Measurements from ENCODE around the gene TAC3.
"Not testable (repeated sequence)": the region's sequence is repeated elsewhere in the genome, so short reads cannot be mapped to it uniquely, and the experiment has no call there.

The TAC3 gene

GRCh38 chr12:57016348-57016747 is at the start of gene TAC3:
TSS of gene TAC3 (minus strand) at chr12:57016529. CDS start at chr12:57015797, 732 bp downstream.
- no peak for DNase-seq

GRCh38 chr12:57063991-57064685 is 47.8 kb upstream of the TAC3 start:
- DNase-seq = no peak

GRCh38 chr12:57058454-57058853 is 42.1 kb upstream of the TAC3 start:
- no peak for DNase-seq

DNA sequence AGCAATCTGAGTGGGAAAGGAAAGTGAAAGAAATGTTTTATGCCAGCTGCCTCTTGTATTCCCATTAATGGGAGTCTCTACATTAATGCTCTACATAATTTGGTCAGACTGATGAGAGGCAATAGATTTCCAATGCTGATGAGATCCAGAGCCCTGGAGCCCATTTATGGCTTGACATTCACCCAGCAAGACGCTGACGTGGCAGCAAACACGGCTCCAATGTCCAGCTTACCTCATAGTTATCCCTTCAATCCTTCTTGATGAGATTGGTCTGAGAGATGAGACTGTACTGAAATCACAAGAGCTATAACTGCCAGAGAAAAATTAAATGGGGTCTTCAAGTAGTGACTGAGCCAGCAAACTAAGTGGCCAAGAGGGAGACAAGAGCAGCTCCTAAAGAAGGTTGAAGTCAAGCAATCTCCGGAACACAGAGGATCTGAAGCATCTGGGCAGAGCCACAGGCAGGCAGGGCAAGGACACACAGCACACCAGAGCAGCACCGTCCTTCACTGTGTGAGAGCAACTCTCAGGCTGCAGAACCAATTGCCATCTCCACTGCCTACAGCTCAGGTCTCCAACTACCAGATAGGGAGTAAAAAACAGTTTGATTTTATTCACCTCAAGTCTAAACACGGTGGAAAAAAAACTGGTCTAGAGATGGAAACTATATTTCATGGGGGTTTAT is 40.9 kb upstream of the TAC3 start:
- no peak for DNase-seq

DNA sequence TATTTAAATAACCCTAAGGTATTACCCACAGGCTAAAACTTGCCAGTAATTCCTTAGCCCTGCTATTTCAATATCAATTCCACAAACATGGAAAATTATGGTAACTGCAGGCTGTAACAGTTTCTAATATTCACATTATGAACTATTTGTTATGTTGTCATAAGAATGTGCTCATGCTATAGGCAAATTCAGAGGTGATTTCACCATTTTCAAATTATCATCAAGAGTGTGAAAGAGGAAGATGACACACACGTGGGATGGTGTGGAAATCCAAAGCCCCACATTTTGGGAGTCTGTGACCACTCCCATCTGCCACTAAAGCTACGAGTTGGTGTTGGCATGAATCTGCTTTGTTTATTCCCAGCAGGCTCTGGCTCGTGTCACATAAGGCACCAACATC is 39.5 kb upstream of the TAC3 start:
- no peak for DNase-seq

GRCh38 chr12:57053901-57054300 is 37.6 kb upstream of the TAC3 start:
- not testable (repeated sequence) for DNase-seq

- not testable (repeated sequence) for DNase-seq
Observed at GRCh38 chr12:57053146-57053545, 36.8 kb upstream of the TAC3 start.

DNA sequence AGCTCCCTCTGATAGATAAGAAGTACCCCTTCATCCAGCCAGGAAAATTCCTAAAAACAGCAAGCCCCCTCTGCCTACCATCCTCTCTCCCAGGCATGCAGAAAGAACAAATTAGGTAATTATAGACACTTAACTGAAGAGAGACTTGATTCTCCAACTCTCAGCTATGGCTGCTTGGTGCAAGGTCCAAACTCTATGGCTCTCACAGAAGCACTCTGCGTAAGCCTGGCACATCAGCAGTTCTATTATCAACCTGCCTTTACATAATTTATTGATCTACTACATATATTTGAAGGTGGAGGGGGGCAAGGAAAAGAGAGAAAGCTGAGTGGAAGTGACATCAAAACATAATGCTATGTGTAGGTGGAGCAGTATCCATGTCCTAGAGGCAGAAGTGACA is 34.7 kb upstream of the TAC3 start:
- DNase-seq = no peak

- DNase-seq = no peak
Observed at GRCh38 chr12:57049890-57050289, 33.6 kb upstream of the TAC3 start, which contains the start of gene MYO1A. TSS of gene MYO1A (minus strand) at chr12:57050129. CDS start at chr12:57048323, 1,806 bp downstream.

DNA sequence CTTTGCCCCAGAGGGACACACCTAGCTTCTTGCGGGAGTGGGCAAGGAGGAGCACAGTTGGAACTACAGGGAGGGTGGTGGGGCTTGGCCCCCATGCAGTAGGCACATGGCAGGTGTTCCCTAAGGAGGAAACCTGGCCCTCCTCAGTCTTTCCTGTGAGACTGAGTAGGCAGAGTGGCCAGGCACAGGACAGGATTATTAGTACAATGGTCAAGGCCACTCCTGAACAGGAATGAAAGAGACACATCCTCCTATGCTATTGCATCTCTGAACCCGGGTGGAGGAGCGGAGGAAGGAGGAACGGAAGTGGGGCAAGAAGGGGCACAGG is 32.8 kb upstream of the TAC3 start:
- no peak for DNase-seq

GRCh38 chr12:57048423-57049118 is 32.2 kb upstream of the TAC3 start:
- DNase-seq = no peak

GRCh38 chr12:57047981-57048380 is 31.7 kb upstream of the TAC3 start:
- DNase-seq = no peak

DNA sequence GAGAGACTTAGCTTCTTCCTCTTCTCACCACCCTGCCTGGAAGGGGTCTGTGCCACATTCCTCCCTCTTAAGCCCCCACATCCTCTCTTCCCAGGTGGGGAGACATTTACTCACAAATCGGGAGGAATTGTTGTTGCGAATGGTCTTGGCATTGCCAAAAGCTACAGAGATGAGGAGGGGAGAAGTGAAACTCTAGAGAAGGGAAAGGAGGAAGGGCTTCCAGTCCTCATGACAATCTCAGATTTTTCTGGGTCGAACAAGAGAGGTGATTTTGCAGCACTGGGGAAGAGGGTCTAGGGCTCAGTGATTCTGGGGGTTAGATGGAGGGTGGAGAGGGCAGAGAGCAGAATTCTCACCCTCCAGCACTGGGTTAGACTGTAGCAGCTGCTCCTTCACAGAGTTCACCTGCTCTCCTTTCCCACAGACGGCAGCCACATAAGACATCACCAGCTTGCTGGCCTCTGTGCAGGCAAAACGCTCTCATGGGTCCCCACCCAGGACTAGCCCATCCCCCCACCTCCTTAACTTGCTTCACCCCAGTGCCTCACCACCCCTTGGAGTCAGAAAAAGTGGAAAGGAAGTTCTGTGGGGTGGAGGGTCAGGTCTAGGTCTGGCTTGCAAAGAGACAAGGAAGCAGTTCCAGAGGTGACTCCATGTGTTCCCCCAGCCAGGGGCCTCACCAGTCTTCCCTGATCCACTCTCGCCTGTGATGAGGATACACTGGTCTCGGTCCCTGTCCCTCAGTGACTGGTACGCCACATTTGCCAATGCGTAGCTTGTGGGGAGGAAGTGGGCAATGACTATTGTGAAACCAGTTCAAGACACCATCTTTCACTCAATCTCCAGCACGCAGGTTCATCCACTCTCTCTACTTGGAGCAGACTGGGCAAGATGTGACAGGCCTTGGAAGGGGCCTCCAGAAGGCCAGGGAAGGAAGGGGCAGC is 30.9 kb upstream of the TAC3 start:
- DNase-seq = no peak

DNA sequence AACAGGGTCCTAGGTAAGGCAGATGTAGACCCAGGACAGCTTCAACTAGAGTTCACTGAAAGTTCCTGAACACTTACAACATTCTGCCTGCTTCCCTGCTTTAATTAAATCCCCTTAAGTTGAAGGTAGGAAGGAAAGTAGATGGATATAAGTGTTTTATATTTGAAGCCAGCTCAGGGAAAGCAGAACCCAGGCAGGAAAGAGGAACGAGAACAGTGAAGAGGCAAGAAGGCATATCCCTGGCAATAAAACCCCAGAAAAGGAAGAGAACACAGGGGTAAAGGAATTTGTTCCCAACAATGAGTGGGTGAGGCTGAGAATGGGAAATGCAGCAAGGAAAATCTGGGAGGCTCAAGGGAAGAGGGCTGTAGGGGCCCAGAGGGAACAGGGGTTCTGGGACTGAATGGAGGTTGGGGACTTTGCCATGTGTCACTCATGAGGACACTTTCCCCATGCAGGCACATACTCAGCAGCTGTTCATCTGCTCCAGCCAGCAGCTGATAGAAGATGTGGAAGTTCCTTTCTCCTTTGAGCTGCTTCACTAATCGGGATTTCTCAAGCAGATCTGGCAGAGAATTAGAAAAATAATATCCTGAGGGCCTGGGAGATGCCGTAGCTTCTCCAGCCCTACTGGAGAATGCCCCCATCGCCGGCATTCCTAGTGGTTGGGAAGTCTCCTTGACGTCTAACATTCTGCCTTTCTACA is 29.9 kb upstream of the TAC3 start:
- no peak for DNase-seq

- no peak for DNase-seq
Observed at GRCh38 chr12:57044889-57045288, 28.6 kb upstream of the TAC3 start.

GRCh38 chr12:57044468-57044867 is 28.1 kb upstream of the TAC3 start:
- DNase-seq = no peak

DNA sequence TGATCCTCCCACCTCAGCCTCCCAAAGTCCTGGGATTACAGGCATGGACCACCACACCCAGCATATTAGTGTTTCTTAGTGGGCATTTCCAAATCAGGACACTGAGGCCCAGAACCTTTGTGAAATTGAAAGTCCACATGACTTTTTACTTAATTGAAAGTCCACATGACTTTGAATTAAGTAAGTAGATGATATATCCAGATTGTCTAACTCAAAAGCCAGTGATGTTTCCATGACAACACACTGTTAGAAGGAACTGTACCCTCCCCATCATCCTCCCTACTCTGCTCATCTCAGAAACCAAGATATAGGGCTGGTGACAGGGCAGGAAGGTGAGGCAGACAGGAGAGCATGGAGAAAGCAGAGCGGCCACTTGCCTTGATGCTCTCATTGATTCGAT is 26.4 kb upstream of the TAC3 start:
- no peak for DNase-seq

- no peak for DNase-seq
Observed at GRCh38 chr12:57040750-57041149, 24.4 kb upstream of the TAC3 start.

GRCh38 chr12:57040211-57040610 is 23.9 kb upstream of the TAC3 start:
- no peak for DNase-seq

DNA sequence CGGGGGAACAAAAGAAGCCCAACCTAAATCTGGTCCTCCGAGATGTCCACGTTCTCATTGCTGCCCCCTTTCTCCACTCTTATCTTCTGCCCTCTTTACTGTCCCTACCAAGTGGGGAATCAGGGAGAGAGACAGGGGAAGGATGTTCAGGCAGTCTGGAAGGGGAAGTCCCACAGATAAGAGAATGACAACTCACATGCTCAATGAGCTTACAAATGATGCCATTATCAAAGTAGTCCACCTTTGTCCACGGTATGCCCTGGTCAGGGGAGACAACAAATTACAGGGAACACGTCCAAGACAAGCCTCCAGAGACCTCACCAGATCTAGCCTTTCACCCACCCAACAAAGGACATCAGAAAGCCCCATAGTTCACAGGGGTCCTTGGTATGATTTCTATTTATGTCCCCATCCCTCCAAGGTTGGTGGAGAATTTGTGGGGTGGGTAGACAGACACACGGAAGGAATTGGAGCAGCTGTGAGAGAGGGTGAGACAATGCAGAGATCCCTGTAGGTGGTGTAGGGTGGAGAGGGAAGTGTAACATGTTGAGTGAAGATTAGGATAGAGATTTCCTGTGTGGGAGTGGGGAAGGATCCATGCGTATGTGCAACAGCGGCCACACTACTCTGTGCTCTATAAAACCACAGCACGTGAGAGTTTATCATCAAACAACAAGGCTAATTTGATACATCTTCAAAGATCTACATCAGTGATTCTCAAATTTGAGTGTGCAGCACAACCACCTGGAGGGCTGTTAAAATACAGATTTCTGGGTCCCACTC is 22.9 kb upstream of the TAC3 start:
- DNase-seq = no peak

DNA sequence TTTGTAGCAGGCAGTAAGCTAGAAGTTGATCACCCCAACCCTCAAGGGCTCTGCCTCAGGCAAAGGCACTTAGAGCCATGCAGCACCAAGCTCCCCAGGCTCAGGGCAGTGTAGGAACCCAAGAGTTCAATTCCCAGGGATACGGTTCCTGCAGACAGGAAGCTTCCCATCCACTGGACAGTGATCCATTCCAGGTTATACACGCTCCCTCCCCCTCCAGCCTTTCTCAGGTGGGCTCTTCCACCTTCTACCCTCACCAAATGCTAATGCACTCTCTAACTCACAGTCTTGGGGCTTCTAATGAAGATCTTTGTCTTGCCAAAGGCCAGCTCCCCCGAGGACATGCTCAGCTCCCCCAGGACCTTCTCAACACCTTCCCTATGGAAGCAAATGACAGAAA is 20.9 kb upstream of the TAC3 start:
- no peak for DNase-seq

DNA sequence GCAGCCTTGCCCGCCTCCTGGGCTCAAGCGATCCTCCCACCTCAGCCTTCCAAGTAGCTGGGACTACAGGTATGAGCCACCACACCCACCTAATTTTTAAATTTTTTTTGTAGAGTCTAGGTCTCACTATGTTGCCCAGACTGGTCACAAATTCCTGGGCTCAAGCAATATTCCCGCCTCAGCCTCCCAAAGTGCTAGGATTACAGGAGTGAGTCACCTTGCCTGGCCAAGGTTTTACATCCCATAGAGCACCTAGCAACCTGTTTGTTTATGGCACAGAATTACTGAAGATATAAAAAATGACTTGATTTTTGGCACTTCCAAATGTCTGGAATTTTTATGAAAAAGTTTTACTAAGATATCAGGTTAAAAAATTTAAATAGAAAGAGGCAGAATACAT is 17.1 kb upstream of the TAC3 start:
- no peak for DNase-seq
